ENCODE data around the gene IL1RAPL2.

DNA sequence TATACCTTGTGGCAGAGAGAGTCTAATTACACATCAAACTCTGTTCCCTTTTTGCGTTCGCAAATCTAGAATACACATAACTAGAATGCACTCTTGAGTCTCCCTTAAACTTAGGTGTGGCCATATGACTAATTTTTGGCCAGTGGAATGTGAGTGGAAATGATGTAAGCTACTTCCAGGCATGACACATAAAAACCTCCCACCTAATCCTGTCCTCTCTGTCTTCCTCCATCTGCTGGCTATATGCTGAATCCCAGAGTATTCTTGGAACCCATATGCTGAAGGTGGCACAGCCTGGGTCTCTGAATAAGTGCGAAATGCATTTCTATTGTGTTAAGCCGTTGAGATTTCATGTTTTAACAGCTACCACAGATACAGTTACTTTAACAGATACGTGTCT, 986.4 kb downstream of the IL1RAPL2 start:
- TF ChIP-seq CTCF (IDR thresholded peaks at IDR 0.05; ENCODE audit: insufficient read depth, low read length, poor library complexity, severe bottlenecking), result no peak
- TF ChIP-seq EZH2phosphoT487 (conservative IDR thresholded peaks at IDR 0.05; ENCODE audit: low read length), result no peak

All from SU-DHL-6 (cell line).